ENCODE measurements around the gene C1QTNF4.

- TF ChIP-seq FOS (IDR thresholded peaks at IDR 0.05; ENCODE audit: low read depth, low read length) (no peak), RFX5 (IDR thresholded peaks at IDR 0.05; ENCODE audit: low read depth, low read length) (no peak), MXI1 (IDR thresholded peaks at IDR 0.05; ENCODE audit: borderline replicate concordance, low read depth, low read length) (peak; percentile 37; the same call in 1 of the 2 replicates), POLR2A (IDR thresholded peaks at IDR 0.05; ENCODE audit: low read depth, low read length) (no peak)
Measured at GRCh38 chr11:47641600-47642098, 47.4 kb upstream of the C1QTNF4 start.
